ENCODE data around the gene CALCR. TPM values are rescaled to one million over a fixed set of nuclear protein-coding genes. Genes with fewer than 3 reads are reported as not detected.

Gene CALCR
- polyA plus RNA-seq (2012; ENCODE audit: insufficient read depth, insufficient read length, low read depth): not detected

GRCh38 chr7:93574646-93575554, at the start of gene CALCR:
TSS of gene CALCR (minus strand) at chr7:93574724. CDS start at chr7:93486981, 87,743 bp downstream.
- Histone ChIP-seq H3K4me1 (no peaks in the 10 kb centered on the region), H3K4me3 (ENCODE audit: low read depth, low read length) (no peak within 1 kb of the TSS), H3K36me3 (no peaks in the 10 kb centered on the region), H3K27me3 (peaks cover 46% of the 10 kb centered on the region), H3K9me3 (no peaks in the 10 kb centered on the region)
- no peak for DNase-seq
- TF ChIP-seq CTCF (IDR thresholded peaks at IDR 0.05; ENCODE audit: low read depth, low read length): no peak

GRCh38 chr7:93623816-93624215, 49.3 kb upstream of the CALCR start:
- no peaks in the 10 kb centered on the region for H3K4me1 ChIP-seq
- DNase-seq: no peak
- no peaks in the 10 kb centered on the region for H3K27me3 ChIP-seq
- TF ChIP-seq CTCF (IDR thresholded peaks at IDR 0.05; ENCODE audit: low read depth, low read length): no peak
- H3K4me3 ChIP-seq (ENCODE audit: low read depth, low read length): no peak overlapping the region
- H3K36me3 ChIP-seq: no peaks in the 10 kb centered on the region
- no peaks in the 10 kb centered on the region for H3K9me3 ChIP-seq

- peak; percentile 16 for DNase-seq
- TF ChIP-seq CTCF (IDR thresholded peaks at IDR 0.05; ENCODE audit: low read depth, low read length): peak; percentile 51
Observed at GRCh38 chr7:93622036-93623033, 47.8 kb upstream of the CALCR start.

GRCh38 chr7:93620864-93621263, 46.3 kb upstream of the CALCR start:
- Histone ChIP-seq H3K9me3 (no peaks in the 10 kb centered on the region), H3K36me3 (no peaks in the 10 kb centered on the region), H3K4me3 (ENCODE audit: low read depth, low read length) (no peak overlapping the region), H3K27me3 (no peaks in the 10 kb centered on the region), H3K4me1 (no peaks in the 10 kb centered on the region)
- no peak for DNase-seq
- no peak for TF ChIP-seq CTCF (IDR thresholded peaks at IDR 0.05; ENCODE audit: low read depth, low read length)

More at GRCh38 chr7:93622036-93623033, 47.8 kb upstream of the CALCR start:
- Histone ChIP-seq H3K4me1 (no peaks in the 10 kb centered on the region), H3K36me3 (no peaks in the 10 kb centered on the region), H3K4me3 (ENCODE audit: low read depth, low read length) (no peak overlapping the region), H3K27me3 (no peaks in the 10 kb centered on the region), H3K9me3 (no peaks in the 10 kb centered on the region)

GRCh38 chr7:93620057-93620456, 45.5 kb upstream of the CALCR start:
- DNase-seq: no peak
- no peaks in the 10 kb centered on the region for H3K27me3 ChIP-seq
- H3K4me1 ChIP-seq: no peaks in the 10 kb centered on the region
- TF ChIP-seq CTCF (IDR thresholded peaks at IDR 0.05; ENCODE audit: low read depth, low read length): no peak
- no peak overlapping the region for H3K4me3 ChIP-seq (ENCODE audit: low read depth, low read length)
- H3K9me3 ChIP-seq: no peaks in the 10 kb centered on the region
- H3K36me3 ChIP-seq: no peaks in the 10 kb centered on the region

All from BE2C (cell line).